Activated CD8-positive, alpha-beta T cell treated with anti-CD3 and anti-CD28 coated beads, Interleukin-2, amount 10 ng/mL, durations not matched to agents 7 days and 5 days (primary cell): Measurements from ENCODE around the gene IQCF5. TPM values are rescaled to one million over a fixed set of nuclear protein-coding genes. Genes with fewer than 3 reads are reported as not detected.
"Not testable (repeated sequence)": the region's sequence is repeated elsewhere in the genome, so short reads cannot be mapped to it uniquely, and the experiment has no call there.

Source experiments
- ATAC-seq: fragments of 150-1000 bp; cut with Tn5 transposase; one replicate; pipeline ENCODE4 v1.10.0; 2021; ENCODE audit warnings: moderate library complexity
- CTCF ChIA-PET: fragments of 350-600 bp; sonication (Branson Sonifier 250); formaldehyde crosslinking; loops from one replicate; lab custom pipeline; 2021; ENCODE audit warnings: antibody characterized with exemption; lab: Charles Lee
- POLR2A ChIA-PET: fragments of 350-600 bp; sonication (Branson Sonifier 250); formaldehyde crosslinking; loops from one replicate; lab custom pipeline; 2021; ENCODE audit warnings: antibody characterized with exemption; lab: Charles Lee
- DNase-seq: peaks from one replicate; pipeline ENCODE4 v3.0.0-alpha.2; 2020
- H3K27ac Mint-ChIP-seq: one replicate; pipeline ENCODE4 v1.8.0; 2021; ENCODE audit warnings: mild to moderate bottlenecking, mixed read lengths
- H3K27me3 Mint-ChIP-seq: one replicate; pipeline ENCODE4 v1.8.0; 2021; ENCODE audit warnings: low read depth, mixed read lengths
- H3K36me3 Mint-ChIP-seq: one replicate; pipeline ENCODE4 v1.8.0; 2021; ENCODE audit warnings: low read depth, mixed read lengths
- H3K4me1 Mint-ChIP-seq: one replicate; pipeline ENCODE4 v1.8.0; 2021; ENCODE audit warnings: low read depth, mixed read lengths
- H3K4me3 Mint-ChIP-seq: one replicate; pipeline ENCODE4 v1.8.0; 2021; ENCODE audit warnings: mild to moderate bottlenecking, mixed read lengths
- H3K9me3 Mint-ChIP-seq: one replicate; pipeline ENCODE4 v1.8.0; 2022; ENCODE audit warnings: mixed read lengths; ENCODE audit not compliant: insufficient read depth
- total RNA-seq, 2 experiments: library from RNA; stranded (reverse); gene quantifications; one replicate each; pipeline ENCODE4 v1.2.3, GENCODE V29; 2021

The IQCF5 gene
- total RNA-seq, 2 experiments from 2014 or later = not detected

DNA sequence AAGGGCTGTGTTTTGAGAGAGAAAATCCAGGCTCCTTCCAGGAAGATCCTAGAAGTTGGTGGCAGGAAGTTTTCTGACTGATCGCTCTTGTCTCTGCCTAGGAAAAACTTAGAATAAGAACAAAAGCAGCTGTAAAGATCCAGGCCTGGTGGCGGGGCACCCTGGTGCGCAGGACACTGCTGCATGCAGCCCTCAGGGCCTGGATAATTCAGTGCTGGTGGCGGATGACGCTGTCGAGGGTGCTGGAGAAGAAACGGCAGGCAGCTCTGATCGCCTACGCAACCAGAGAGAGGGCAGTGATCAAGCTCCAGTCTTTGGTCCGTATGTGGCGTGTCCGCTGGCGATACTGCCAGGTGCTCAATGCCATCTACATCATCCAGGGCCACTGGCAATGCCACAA lies 12.5 kb downstream of the IQCF5 start:
- Mint-ChIP-seq H3K36me3 (no peaks in the 10 kb centered on the region), H3K9me3 (no peaks in the 10 kb centered on the region), H3K4me1 (no peaks in the 10 kb centered on the region), H3K27me3 (peaks cover 30% of the 10 kb centered on the region), H3K4me3 (no peak overlapping the region), H3K27ac (no peak overlapping the region)
- ChIA-PET CTCF (no interaction called here), POLR2A (no interaction called here)
- no peak for DNase-seq
- ATAC-seq = no peak

DNA sequence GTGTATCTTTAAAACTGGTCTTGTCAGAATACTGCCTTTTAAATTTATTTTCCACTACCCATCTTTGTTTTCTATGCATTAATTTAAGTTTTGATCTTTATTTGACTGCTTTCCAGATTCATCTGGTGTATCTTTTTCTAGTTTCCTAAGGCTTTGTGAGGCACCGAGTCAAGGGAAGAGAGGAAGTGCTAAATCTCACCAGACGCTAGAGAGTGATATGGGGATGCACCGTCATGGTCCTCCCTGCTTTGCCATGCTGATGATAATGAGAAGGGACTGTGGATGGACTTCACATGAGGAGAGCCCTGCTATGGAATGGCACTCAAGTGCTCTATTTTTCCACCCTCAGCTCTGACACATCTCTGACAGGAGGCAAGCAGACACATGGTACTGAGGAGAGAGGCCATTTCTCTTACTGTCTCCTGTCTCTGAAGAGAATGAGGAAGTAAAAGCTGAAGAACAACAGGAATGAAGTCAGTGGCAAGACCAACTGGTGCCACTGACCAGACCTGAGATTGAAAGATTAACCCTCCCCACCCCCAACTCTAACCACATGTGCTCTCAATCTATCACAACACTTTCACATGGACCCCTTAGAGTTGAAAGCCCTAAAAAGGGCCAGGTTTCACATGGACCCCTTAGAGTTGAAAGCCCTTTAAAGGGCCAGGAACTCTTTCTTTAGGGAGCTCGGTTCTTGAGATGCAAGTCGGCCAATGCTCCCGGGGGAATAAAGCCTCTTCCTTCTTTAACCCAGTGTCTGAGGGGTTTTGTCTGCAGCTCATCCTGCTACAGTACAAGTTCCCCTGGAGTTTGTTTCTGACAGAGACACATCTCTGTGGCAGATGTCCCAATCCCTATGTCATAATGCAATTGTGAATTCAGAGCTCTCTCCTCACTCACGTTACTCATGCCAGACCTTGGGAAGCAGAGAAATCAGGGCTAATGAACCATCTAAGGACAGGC lies 14.4 kb downstream of the IQCF5 start, which contains the start of gene IQCF2:
Gene IQCF2 (plus strand): TSS at position 913 of the 963 bp plus-strand sequence. CDS start 52 bp downstream, outside the sequence.
- ChIA-PET CTCF (no interaction called here), POLR2A (no interaction called here)
- ATAC-seq (no peak), DNase-seq (no peak)
- Mint-ChIP-seq H3K9me3 (no peaks in the 10 kb centered on the region), H3K4me1 (no peaks in the 10 kb centered on the region), H3K36me3 (no peaks in the 10 kb centered on the region), H3K27ac (no peak within 1 kb of the TSS), H3K27me3 (peaks cover 24% of the 10 kb centered on the region), H3K4me3 (no peak within 1 kb of the TSS)

DNA sequence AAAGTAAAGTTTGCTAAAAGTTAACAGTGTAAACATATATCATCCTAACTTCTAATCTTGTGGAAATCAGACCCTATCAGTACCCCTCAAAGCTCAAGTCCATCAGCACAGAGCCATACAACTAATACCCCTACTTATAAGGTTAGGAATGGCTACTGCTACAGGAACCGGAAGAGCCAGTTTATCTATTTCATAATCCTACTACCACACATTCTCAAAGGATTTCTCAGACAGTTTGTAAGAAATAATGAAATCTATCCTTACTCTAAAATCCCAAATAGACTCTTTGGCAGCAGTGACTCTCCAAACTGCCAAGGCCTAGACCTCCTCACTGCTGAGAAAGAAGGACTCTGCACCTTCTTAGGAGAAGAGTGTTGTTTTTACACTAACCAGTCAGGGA lies 20.0 kb downstream of the IQCF5 start:
- H3K4me1 Mint-ChIP-seq, H3K36me3 Mint-ChIP-seq, H3K27me3 Mint-ChIP-seq, ATAC-seq, H3K27ac Mint-ChIP-seq, H3K4me3 Mint-ChIP-seq, DNase-seq, H3K9me3 Mint-ChIP-seq, CTCF ChIA-PET: not testable (repeated sequence)
- POLR2A ChIA-PET = interaction anchor here (0.6 kb wide), 1 partner anchor 53 kb away, joined by 3 read pairs; no protein-coding TSS in a partner anchor

DNA sequence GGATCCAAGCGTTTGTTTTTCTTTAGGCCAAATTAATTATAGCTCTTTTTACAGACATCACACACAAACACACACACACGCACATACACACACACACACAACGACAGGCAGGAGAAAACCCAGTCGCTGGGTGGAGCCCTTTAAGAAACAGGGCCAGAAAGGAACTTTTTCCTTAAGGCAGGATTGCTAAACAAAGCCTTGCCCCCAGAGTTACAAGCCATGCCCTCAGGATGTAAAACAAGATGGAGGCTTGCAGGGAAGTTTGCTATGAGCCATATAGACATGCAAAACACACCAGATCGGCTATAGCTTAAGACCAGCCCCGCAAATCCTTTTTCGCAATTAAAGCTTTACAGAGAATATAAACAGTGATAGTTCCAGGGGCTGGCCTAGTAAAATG lies 30.3 kb downstream of the IQCF5 start:
- Mint-ChIP-seq H3K27ac (no peak overlapping the region), H3K27me3 (peaks cover 50% of the 10 kb centered on the region), H3K36me3 (no peaks in the 10 kb centered on the region), H3K4me1 (no peaks in the 10 kb centered on the region), H3K9me3 (peaks cover 12% of the 10 kb centered on the region), H3K4me3 (no peak overlapping the region)
- CTCF ChIA-PET = no interaction called here
- no peak for DNase-seq
- no peak for ATAC-seq
- POLR2A ChIA-PET = no interaction called here

DNA sequence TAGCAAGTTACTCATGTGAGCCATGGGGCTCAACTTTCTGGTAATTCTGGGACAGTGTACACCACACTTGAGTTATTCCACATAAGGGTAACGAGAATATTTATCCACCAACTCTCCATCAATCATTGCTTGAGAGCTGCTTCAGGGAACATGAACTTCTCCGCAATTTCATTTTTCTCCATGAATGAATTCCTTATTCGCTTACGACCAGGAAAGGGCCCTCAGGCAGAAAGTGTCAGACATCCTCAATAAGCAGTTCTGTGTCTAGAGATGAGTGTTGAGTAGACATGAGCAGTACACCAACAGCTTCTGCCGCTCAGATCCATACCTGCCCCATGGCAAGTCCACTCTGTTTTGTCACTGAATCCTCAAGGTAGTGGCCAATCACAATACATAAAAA lies 38.8 kb downstream of the IQCF5 start:
- ChIA-PET POLR2A (no interaction called here), CTCF (no interaction called here)
- Mint-ChIP-seq H3K4me1 (no peaks in the 10 kb centered on the region), H3K36me3 (no peaks in the 10 kb centered on the region), H3K27me3 (peaks cover 38% of the 10 kb centered on the region), H3K9me3 (peaks cover 7% of the 10 kb centered on the region), H3K27ac (no peak overlapping the region), H3K4me3 (no peak overlapping the region)
- no peak for DNase-seq
- no peak for ATAC-seq

DNA sequence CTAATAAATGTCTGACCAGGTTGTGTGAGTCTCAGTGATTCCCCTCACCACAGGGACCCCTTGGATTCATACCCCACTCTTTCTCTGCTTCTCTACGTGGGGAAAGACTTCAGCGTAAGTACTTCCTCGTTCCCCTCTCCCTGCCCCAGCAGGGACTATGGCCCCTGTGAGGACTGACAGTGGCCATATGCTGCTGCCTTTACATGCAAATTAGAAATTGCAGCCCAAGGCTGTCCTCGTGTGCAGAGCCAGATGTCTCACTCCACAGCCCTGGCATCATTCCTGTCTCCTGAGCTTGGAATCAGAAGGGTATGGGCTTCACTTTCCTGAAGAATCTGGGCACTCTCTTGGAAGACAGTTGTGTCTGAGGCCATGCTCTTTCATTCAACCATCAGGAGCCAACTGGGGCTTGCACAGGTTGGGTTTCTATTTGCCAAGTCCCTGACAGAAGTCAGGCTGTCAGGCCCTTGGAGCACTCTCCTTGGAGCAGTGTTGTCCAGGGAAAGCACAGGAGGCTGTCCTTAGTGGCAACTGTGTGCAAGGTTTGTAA lies 44.5 kb downstream of the IQCF5 start:
- no peaks in the 10 kb centered on the region for H3K4me1 Mint-ChIP-seq
- CTCF ChIA-PET = no interaction called here
- DNase-seq = no peak

DNA sequence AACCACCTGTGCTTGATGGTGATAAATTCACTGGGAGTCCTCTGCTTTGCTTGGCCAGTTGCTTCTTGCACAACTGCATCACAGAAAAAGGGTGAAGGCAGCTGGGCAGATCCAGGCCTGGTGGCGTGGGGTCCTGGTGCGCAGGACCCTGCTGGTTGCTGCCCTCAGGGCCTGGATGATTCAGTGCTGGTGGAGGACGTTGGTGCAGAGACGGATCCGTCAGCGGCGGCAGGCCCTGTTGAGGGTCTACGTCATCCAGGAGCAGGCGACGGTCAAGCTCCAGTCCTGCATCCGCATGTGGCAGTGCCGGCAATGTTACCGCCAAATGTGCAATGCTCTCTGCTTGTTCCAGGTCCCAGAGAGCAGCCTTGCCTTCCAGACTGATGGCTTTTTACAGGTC lies 45.1 kb downstream of the IQCF5 start:
- ATAC-seq (no peak), DNase-seq (no peak)

More for the DNA sequence above, 44.5 kb downstream of the IQCF5 start:
- Mint-ChIP-seq H3K36me3 (peaks cover 5% of the 10 kb centered on the region), H3K27ac (no peak overlapping the region), H3K9me3 (peaks cover 13% of the 10 kb centered on the region), H3K4me3 (no peak overlapping the region), H3K27me3 (peaks cover 26% of the 10 kb centered on the region)
- ATAC-seq = no peak
- POLR2A ChIA-PET = no interaction called here

DNA sequence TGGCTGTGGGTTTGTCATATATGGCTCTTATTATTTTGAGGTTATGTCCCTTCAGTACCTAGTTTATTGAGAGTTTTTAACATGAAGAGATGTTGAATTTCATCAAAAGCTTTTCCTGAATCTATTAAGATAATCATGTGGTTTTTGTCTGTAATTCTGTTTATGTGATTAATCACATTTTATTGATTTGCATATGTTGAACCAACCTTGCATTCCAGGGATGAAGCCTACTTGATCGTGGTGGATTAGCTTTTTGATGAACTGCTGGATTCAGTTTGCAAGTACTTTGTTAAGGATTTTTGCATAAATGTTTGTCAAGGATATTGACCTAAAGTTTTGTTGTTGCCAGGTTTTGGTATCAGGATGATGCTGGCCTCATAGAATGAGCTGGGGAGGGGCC lies 47.1 kb downstream of the IQCF5 start:
- Mint-ChIP-seq H3K27ac (no peak overlapping the region), H3K4me3 (no peak overlapping the region), H3K9me3 (peaks cover 8% of the 10 kb centered on the region), H3K27me3 (peaks cover 20% of the 10 kb centered on the region), H3K36me3 (peaks cover 5% of the 10 kb centered on the region), H3K4me1 (peaks cover 4% of the 10 kb centered on the region)
- ATAC-seq (no peak), DNase-seq (no peak)
- ChIA-PET CTCF (interaction anchor here (1.0 kb wide), 1 partner anchor 11 kb away, joined by 3 read pairs; no protein-coding TSS in a partner anchor), POLR2A (no interaction called here)

More for the DNA sequence above, 45.1 kb downstream of the IQCF5 start:
- no peak overlapping the region for H3K4me3 Mint-ChIP-seq
- H3K27ac Mint-ChIP-seq = no peak overlapping the region
- H3K27me3 Mint-ChIP-seq = peaks cover 28% of the 10 kb centered on the region
- POLR2A ChIA-PET = no interaction called here
- CTCF ChIA-PET = no interaction called here
- H3K36me3 Mint-ChIP-seq = peaks cover 5% of the 10 kb centered on the region
- H3K4me1 Mint-ChIP-seq = no peaks in the 10 kb centered on the region
- peaks cover 13% of the 10 kb centered on the region for H3K9me3 Mint-ChIP-seq

Other genes with a start within 250 kb of the IQCF5 start
- 10 to 100 TPM; 62.6 to 65.0 TPM for gene TEX264, start 204.3 kb downstream of the IQCF5 start, total RNA-seq
- gene GRM2, start 168.5 kb downstream of the IQCF5 start, total RNA-seq = 1 to 10 TPM; 1.1 to 1.7 TPM
- gene IQCF6, start 96.4 kb downstream of the IQCF5 start, total RNA-seq = not detected
- not detected for gene IQCF2, start 14.0 kb downstream of the IQCF5 start, total RNA-seq
- gene IQCF1, start 27.8 kb upstream of the IQCF5 start, total RNA-seq = not detected
- gene RRP9, start 66.3 kb upstream of the IQCF5 start, total RNA-seq = 10 to 100 TPM; 29.2 to 29.6 TPM
- gene PARP3, start 66.8 kb upstream of the IQCF5 start, total RNA-seq = 10 to 100 TPM; 18.8 to 20.4 TPM
- not detected for gene GPR62, start 79.8 kb upstream of the IQCF5 start, total RNA-seq
- 10 to 100 TPM; 12.7 to 16.1 TPM for gene PCBP4, start 91.9 kb upstream of the IQCF5 start, total RNA-seq
- 10 to 100 TPM; 31.4 to 38.0 TPM for gene ABHD14B, start 98.4 kb upstream of the IQCF5 start, total RNA-seq
- gene ABHD14A, start 99.5 kb upstream of the IQCF5 start, total RNA-seq = 10 to 100 TPM; 10.5 to 11.7 TPM
- gene ACY1, start 107.9 kb upstream of the IQCF5 start, total RNA-seq = 10 to 100 TPM; 17.4 to 21.2 TPM
- gene RPL29, start 120.3 kb upstream of the IQCF5 start, total RNA-seq = 1,000 to 10,000 TPM; 1,199 to 1,266 TPM
- gene DUSP7, start 181.0 kb upstream of the IQCF5 start, total RNA-seq = 10 to 100 TPM; 37.4 to 39.1 TPM